NOMO-1 (cell line): Measurements from ENCODE around the gene EEFSEC.

Source experiments
- DNase-seq, 2 experiments: peaks; one replicate each; lab custom pipeline; 2025; ENCODE audit not compliant: unreplicated experiment in 2 of 2; lab: John Stamatoyannopoulos, UW

Gene EEFSEC

DNA sequence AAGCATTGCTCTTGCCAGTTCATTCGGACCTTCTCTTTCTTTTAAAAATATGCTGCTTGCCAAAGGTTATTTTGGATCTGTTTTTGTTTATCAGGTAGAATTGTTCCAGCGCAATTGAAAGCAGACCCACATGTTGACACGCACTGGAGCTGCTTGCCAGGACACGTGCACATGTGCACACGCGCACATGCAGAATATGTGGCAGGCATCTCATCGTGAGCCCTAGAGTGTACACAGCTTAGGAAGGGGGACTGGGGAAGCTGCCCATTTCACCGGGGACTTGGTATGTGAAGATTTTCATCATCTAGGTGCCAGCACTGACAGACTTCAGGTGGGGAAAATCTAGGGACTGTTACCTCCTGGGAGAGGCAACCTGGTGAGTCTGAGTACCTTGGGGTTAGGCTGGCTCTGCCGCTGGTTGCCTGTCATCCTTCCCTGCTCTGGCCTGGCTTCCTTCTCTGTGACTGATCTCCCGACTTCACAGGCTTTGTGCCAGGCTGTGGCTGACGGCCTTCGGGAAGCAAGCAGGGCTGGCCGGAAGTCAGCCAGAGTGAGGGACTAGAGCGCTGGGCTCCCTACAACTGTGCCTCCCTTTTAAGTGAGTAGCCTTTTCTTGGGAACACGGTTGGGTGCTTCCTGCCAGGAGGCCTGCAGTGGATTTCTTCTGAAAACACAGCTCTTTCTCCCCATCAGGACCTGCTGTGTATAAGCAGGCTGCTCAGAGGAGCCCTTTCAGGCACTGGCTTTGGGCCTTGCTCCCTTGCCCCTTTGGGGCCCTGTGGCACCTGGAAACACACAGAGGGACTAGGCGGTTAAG lies 129.3 kb downstream of the EEFSEC start:
- DNase-seq, result no peak

DNA sequence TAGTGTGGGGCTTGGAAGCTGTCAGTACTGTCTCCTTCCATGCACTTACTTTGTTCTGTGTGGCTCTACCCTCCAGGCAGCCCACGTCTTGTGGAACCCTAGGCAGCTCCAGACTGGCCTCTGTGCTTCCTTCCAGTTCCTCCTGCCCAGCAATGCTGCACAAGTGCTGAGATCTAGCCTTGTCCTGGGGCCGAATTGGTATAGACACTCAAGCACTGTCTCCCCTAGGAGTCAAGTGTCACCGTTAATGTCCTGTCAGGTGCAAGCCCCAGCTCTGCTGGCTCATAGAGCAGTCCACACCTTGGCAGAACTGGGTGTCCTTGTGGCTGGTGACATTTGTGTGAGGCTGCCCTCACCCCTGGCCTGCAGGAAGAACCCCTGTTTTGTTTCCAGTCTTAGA lies 130.1 kb downstream of the EEFSEC start:
- no peak for DNase-seq

DNA sequence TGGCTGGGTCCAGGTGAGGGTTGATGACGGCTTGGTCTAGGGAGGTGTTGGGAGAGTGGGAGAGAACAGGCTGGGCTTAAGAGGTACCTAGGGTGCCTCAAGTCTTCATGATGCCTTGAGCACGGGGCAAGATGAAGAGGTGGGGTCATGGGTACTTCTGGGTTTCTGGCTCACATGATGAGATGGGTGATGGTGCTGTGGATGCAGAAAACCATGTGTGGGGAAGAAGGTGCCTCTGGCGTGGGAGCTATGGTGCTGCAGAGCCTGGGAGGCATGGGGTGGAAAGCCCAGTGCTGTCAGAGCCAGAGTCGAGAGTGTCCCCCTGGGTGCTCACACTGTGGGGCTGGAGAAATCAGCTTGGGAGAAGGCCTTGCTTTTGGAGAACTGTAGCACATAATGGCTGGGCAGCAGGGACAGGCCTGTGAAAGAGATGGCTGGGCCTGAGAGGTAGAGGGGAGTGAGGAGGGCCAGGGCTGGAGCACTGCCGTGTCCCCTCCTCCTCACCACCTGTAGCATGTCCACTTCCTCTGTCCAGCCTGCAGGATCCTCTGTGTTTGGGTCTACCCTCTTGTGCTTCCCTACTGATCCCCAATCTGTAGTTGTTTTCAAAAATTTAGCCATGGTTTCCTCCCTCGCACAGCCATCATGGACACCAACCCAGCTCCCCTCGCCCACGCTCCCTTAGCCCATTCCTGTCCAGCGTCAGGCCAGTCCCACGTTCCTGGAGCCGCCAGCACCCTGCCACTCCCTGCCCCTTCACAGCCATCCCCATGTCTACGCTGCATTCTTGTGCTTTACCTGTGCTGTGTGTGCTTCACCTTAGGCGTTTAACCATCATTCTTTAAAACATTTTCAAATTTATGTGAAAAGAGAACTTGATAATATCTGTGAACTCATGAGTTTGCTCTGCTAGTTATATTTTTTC lies 132.0 kb downstream of the EEFSEC start:
- DNase-seq, result no peak

DNA sequence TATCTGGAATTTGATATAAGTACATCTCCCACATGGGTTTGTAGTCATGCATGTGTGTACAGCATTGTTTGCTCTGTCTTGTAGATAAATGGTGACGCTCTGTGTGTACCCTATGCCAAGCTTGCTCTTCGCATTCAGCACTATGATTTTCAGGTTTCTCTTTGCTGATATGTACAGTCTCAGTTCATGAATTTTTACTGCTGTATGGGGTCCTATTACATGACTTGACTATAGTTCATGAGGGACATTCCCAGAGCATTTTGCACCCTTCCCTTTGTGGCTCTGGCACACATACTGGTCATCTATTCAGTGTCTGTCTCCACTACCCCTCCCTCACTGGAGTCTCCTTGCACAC lies 132.7 kb downstream of the EEFSEC start:
- DNase-seq, result no peak

DNA sequence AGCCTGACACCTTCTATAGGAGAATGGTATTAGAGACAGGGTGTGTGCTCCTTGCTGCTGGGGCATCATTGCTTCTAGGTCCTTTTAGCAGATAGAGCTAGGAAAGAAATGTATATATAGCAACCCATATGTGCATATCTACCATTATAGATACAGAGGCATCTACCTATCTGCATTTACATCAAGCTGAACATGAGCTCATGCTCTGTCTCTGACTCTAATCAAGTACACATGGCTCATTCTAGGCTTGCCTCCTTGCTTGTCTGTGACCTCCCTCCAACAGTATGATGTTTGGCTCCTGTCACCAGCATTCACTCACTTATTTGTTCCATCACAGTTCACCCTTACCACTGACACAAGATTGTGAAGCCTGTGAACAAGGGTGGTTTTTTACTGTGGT lies 133.4 kb downstream of the EEFSEC start:
- DNase-seq, result no peak

DNA sequence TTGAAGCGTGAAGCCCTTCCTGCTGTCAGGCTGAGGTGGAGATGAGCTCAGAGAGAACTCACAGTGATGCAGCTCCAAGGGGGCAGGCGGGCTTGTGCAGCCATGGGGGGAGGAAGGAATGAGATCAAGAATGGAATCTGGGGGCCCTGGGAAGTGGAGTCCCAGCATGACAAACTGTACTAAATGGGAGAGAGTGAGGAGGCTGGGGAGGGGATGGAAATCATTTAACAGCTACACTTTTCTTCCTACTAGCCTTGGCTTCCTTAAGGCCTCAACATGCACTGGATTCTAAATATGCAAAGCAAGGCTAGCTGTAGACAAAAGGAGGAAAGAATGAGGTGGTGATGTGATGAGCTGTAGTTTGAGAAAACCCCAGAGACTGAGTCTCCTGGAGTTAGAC lies 133.9 kb downstream of the EEFSEC start:
- DNase-seq, result no peak

DNA sequence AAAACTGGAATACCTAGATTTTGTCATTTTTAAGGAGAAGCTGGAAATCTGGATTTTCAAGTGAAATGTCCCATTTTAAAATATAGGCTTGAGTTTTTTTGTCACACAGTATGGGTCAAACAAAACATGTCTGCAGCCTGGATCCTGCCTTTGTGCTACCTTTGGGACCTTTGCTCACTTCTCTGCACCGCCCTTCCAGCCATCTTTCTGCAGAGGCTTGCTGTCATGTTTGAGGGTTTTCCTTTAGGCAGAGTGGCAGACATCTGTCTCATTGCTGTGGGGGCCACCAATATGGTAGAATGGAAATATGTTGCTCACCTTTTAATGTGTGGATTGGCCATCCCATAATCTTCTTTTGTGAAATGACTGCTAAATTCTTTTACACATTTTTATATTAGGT lies 136.3 kb downstream of the EEFSEC start:
- DNase-seq, result no peak

DNA sequence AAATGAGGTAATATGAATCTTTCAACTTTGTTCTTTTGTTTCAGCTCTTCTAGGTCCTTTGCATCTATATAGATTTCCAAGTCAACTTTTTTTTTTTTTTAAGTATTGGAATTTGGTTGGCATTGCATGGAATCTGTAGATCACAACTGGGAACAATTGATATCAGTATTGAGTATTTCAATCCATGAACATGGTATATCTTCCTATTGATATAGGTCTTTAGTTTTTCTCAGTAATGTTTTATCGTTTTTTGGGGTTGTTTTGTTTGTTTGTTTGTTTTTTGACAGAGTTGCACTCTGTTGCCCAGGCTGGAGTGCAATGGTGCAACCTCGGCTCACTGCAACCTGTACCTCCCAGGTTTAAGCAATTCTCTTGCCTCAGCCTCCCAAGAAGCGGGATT lies 137.2 kb downstream of the EEFSEC start:
- no peak for DNase-seq

DNA sequence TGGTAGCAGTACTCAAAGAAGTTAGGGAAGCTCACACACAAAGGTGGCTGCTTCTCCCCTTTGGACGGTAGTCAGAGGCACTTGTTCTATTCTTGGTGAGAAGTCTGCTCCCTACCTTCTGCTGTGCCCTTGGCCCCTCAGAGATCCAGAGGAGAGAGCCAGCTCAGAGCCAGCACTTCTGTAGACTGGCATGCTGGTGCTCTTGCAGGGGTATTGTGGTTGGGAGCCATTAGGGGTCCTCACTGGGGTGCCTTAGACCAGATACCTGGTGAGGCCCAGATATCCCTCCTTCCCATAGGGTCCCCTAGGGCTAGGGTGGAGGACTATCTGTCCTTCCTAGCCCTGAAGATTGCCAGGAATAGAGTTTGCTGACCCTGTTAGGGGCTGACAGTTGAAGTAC lies 140.6 kb downstream of the EEFSEC start:
- DNase-seq, result no peak

DNA sequence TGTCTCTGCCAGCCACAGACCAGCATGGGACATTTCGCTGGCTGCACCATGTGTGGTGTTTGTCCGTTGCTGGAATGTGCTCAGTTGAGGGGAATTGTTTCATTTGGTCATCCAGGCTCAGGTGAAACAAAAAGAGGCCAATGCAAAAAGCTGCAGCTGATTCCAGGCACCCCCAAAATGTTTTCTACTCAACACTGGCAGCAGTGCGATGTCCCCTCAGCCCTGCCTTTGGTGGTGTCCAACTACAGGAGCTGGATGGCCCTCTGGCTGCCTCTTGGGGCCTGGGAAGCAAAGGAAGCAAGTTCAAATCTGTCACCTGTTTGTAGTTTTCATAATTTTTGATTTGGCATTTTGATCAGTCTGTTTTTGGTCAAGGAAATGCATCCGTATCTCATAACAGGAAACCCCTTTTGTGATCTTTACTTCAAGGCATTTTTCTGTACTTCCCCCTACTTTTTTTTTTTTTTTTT lies 141.8 kb downstream of the EEFSEC start:
- DNase-seq, result no peak

DNA sequence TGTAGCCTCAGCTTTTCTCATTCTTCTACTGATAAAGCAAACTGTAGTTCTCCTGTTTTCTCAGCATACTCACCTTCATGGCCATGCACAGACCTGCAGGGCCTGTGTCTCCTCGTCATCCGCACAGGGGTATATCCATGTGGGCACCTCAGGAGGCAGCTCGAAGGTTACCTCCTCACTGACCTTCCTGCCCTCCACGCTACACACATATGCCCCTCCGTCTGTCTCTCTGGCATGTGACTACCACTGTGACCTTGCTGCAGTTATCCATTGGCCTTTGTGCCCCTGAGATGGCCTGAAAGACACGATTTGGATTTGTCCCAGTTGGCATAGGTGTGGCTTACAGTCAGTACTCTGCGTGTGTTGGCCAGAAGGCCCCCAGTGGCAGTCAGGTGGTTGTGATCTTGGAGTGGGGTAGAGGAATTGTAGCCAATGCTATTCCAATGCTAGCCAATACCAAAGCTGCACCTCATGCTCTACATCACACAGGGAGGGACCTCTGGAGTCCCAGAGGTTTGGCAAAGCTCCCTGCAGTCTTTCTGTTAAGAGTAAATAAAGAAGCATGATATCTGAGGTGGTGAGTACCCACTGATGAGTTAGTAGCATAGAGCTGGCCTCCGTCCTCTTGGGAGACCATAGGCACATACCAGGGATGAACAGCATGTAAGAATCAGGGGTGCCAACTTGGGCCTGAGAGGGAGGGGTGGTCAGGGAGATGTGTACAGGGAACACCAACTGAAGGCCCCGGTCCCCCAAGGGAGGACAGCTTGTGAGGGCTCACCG lies 143.4 kb downstream of the EEFSEC start:
- no peak for DNase-seq

DNA sequence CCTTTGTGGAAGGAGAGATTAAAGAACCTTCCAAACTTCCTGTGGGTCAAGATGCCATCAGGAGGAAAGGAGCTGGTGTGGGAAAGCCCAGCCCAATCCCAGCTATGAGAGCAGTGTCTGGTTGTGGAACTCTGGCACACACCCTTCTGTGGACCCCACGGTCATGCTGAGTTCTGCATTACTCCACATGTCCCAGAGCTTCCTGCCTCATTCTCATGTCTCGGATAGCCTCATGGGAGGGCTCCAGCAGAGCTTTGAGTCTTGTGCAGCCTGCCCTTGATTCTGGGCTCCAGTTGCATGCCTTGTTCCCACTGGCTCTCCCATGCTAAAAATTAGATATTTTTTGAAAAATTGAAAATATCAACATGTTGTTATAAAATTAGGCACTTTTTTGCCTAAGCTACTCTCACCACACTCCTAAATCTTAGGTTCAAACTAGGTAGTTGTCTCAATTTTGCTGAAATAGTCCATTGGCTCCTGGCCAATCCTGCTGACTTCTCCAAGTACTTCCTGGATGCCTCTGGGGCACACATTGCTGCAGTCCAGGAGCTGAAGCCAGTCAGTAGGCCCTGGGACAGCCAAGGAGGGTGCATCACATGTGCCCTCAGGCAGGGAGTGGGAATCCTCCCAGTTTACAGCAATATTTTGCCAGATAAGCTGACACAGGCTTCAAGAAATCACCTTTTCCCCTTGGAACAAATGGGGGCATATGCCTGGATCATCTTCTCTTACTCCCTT lies 144.3 kb downstream of the EEFSEC start:
- DNase-seq, result no peak

DNA sequence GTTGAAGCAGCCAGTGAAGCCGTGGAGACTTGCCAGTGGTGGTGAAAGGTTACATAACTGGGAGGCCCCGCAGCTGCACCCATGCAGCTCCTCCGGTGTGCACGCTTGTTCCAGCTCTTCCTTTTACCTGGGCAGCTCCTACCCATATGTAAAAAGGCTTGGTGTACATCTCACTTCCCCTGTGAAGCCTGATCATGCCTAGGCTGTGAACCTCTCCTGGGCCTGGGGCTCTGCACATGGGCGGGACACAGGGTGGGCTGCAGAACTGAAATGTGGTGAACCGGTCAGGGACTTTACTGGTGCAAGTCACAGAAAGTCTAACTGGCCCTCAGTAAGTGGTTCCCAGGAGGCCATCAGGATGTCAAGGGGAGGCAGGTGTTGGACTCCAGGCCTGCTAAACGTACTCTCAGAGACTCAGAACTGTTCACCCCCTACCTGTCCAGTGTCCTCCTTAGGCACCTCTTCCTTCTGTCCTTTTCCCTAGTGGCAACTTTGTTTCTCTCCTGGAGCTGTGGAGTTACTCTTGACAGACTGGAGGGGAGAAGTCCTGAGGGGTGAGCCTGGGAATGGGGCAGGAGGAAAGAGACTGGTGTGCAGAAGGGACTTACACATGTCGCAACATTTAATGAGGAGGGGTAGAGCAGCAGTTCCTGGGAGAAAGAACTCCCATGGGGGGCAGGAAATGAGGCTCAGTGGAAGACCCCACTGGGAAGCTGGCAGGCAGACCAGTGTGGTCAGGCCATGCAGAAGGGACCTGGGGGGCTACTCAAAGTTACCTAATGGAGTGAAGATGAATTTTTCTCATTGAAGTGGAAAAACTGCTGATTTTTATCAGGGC lies 148.1 kb downstream of the EEFSEC start:
- no peak for DNase-seq

DNA sequence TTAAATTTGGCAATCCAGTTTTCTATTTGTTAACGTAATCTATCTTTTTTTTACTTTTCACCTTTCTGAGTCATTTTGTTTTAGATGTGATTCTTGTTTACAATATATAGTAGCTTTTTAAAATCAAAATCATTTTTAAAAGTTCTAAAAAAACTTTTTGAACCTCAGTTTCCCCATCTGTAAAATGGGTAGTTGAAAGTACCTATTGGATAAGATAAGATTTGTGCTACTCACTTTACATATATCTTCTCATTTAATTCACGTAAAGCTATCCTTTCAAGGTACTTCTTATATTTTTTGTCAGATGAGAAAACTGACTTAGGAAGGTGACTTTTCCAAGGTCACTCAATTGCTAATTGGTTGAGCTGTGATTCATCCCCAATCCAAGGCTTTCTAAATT lies 153.2 kb downstream of the EEFSEC start:
- no peak for DNase-seq

DNA sequence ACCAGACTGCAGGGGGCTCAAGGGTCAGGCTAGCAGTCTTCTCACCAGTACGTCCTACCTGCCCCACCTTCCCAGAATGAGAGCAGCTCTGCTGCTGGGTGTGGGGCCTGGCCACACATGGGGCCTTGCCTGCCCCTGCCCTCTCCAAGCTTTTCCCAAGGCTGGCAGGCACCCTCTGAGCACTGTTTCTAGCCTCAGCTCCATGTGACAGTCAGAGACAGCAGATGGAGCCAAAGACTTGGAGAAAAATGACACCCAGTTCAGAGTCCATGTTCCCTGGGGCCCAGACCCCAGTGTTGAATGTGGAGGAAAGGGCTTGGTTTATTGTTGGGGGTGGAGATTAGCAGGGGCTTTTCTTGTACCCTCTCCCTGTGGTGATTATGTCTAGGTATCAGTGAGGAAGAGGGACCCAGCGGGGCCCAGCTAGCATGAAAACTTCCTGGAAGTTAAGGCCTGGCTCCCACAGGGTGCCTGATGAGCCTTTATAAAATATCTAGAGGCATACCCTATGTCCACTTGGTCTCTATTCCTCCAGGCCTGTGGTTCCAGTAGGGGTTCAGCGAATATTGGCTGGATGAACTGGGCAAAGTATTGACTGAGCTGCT lies 153.8 kb downstream of the EEFSEC start:
- no peak for DNase-seq

DNA sequence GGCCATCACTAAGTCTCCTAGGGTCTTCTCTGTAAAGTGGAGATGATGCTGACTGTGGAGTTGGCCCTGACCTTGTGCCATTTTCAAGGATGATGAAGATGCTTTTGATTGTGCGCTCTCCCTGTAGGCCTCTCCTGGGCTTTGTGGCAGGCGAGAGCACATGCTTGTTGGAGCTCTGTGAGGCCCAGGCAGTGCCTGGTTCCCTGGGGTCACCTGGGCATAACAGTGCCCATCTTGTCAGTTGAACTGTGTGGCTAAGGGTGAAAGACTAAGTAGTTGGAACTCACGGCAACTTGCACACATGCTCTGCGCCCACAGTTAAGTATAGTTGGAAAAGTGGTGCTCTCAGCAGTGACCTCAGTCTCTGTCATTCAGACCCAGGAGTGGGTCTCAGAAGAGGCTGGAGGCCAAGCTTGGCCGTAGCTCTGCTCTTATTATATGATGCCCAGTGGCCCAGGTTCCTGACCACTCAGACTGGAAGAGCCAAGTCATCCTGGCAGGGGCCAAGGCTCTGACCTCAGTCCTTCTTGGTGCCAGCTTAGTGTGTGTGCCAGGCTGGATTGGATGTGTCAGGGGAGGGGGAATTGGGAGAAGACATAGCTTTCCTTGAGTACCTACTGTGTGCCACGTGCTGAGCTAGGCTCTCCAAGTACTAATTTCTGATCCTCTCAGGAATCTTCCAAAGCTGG lies 154.6 kb downstream of the EEFSEC start:
- DNase-seq, result no peak

DNA sequence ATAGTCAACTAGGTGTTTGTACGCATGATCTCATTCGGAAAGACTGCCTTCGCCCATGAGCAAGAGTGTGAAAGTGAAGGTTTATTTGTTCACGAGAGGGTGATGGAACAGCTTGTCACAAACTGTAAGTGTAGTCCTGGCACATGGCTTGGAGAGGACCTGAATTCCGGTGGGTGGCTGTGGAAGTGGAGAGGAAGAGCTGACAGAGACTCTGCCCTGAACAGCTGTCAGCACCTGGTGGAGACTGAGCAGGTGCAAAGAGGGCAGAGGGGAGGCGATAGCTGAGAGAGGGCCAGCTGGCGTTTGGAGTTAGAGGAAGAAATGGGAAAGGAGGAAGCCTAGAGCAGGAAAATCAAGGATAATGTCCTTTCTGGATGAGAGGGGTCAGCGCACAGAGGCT lies 155.7 kb downstream of the EEFSEC start:
- no peak for DNase-seq

DNA sequence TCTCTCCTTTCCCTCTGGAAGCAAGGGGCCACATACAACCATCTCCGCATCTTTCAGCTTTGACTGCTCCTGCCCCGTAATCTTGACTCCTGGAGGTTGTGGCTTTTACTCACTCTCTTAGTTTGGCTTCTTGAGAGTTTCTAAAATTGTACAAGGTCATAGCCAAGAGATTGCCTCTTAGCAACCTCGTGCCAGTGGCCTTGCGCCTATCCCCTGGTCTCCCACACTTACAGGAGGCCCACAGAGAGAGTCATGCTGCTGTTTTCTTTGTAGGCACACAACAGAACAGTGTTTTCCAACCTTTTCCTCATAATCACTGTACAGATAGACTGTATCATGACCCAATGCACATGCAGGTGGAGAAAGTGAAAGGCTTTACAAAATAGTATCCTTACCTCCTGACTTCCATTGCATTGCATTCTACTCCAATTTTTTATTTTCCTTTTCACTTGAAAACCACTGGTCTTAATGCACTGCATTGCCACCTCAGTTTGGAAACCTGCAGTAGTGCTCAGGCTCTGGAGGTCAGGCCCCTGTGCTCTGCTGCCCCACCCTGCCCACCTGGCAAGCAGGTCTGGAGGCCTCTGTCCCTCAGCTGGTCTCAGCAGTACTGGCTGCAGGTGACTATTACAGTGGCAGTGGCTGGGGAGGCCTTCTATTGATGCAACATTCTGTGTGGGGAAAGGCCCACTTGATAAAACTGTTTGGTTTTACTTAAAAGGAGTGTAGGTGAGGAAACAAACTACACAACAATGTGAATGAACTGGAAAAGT lies 157.2 kb downstream of the EEFSEC start:
- no peak for DNase-seq
